H1 (cell line): ENCODE data around the gene SNAP29. TPM values are rescaled to one million over a fixed set of nuclear protein-coding genes. Genes with fewer than 3 reads are reported as not detected.

ENCODE experiments used
- CTCF ChIA-PET: fragments of 300-600 bp; sonication (Branson Sonifier 250); formaldehyde crosslinking; loops from one replicate; lab custom pipeline; 2021; ENCODE audit not compliant: partially characterized antibody; lab: Charles Lee
- POLR2A ChIA-PET: fragments of 300-600 bp; sonication (Branson Sonifier 250); formaldehyde crosslinking; loops from one replicate; lab custom pipeline; 2021; ENCODE audit warnings: inconsistent platforms; ENCODE audit not compliant: partially characterized antibody; lab: Charles Lee
- DNase-seq, 2 experiments: peaks; one replicate each; pipeline versions ENCODE4 v3.0.0 to v3.0.0-alpha.2; 2010 to 2022; ENCODE audit warnings: low spot score in 2 of 2, low read depth in 1 of 2, mixed read lengths in 1 of 2
- FAIRE-seq: peaks from 2 replicates; lab custom pipeline; 2011; peaks lifted over from hg19 to GRCh38; lab: Jason Lieb, UNC
- H2AFZ ChIP-seq: 2 replicates; pipeline ENCODE4 v1.8.1; 2012; ENCODE audit warnings: low read length, inconsistent platforms
- H2AK5ac ChIP-seq: 2 replicates; pipeline ENCODE4 v1.6.1; 2013; ENCODE audit warnings: low read depth, low read length
- H2BK120ac ChIP-seq: replicated peaks from 2 replicates; pipeline ENCODE3; 2013; ENCODE audit warnings: low read depth, low read length, inconsistent platforms
- H2BK12ac ChIP-seq: 2 replicates; pipeline ENCODE4 v1.6.1; 2013; ENCODE audit warnings: low read depth, low read length
- H2BK15ac ChIP-seq: 2 replicates; pipeline ENCODE4 v1.6.1; 2013; ENCODE audit warnings: low read length
- H2BK20ac ChIP-seq: 2 replicates; pipeline ENCODE4 v1.6.1; 2013; ENCODE audit warnings: low read length
- H2BK5ac ChIP-seq: 2 replicates; pipeline ENCODE4 v1.6.1; 2013; ENCODE audit warnings: low read depth, low read length
- H3K14ac ChIP-seq: 2 replicates; pipeline ENCODE4 v1.6.1; 2013; ENCODE audit warnings: inconsistent platforms; ENCODE audit not compliant: insufficient read length
- H3K18ac ChIP-seq: 2 replicates; pipeline ENCODE4 v1.6.1; 2013; ENCODE audit warnings: low read length; ENCODE audit errors: extremely low read depth
- H3K23ac ChIP-seq: 2 replicates; pipeline ENCODE4 v1.6.1; 2013; ENCODE audit warnings: inconsistent platforms; ENCODE audit not compliant: insufficient read length
- H3K23me2 ChIP-seq: 2 replicates; pipeline ENCODE4 v1.6.1; 2013; ENCODE audit warnings: low read depth, low read length
- H3K27ac ChIP-seq: 2 replicates; pipeline ENCODE4 v1.6.1; 2011; ENCODE audit warnings: low read depth, low read length, inconsistent platforms
- H3K27me3 ChIP-seq, 4 experiments: replicated peaks in 1 of 4; 1 replicate in 1 of 4; 2 replicates in 3 of 4; pipeline versions ENCODE4 v1.6.1 to v1.8.1; 2011 to 2013; ENCODE audit warnings: low read length in 3 of 4, mild to moderate bottlenecking in 3 of 4, inconsistent platforms in 2 of 4, mixed read lengths in 2 of 4, moderate library complexity in 1 of 4; ENCODE audit not compliant: control insufficient read depth in 3 of 4, insufficient read depth in 3 of 4; ENCODE audit errors: extremely low read depth in 1 of 4
- H3K36me3 ChIP-seq, 4 experiments: 2 replicates each; pipeline versions ENCODE4 v1.6.1 to v1.8.1; 2011 to 2013; ENCODE audit warnings: mild to moderate bottlenecking in 4 of 4, low read length in 3 of 4, moderate library complexity in 2 of 4, control low read depth in 1 of 4, inconsistent platforms in 1 of 4; ENCODE audit not compliant: insufficient read depth in 4 of 4, control insufficient read depth in 2 of 4
- H3K4ac ChIP-seq: replicated peaks from 2 replicates; pipeline ENCODE3; 2013; ENCODE audit warnings: low read length, low read depth, mixed read lengths, inconsistent platforms; ENCODE audit not compliant: insufficient read length
- H3K4me1 ChIP-seq, 4 experiments: replicated peaks in 1 of 4; 1 replicate in 1 of 4; 2 replicates in 3 of 4; pipeline versions ENCODE4 v1.6.1 to v1.8.1; 2011 to 2013; ENCODE audit warnings: low read length in 3 of 4, inconsistent platforms in 2 of 4, mixed read lengths in 1 of 4; ENCODE audit not compliant: insufficient read depth in 4 of 4, control insufficient read depth in 3 of 4
- H3K4me2 ChIP-seq, 2 experiments: 2 replicates each; pipeline versions ENCODE4 v1.6.1 to v1.8.1; 2011 to 2013; ENCODE audit warnings: low read depth in 2 of 2, low read length in 2 of 2, control low read depth in 1 of 2, inconsistent platforms in 1 of 2, mild to moderate bottlenecking in 1 of 2; ENCODE audit not compliant: insufficient read depth in 1 of 2
- H3K4me3 ChIP-seq, 4 experiments: fragments of 200-600, 300-600 bp in 1 of 4; sonication (generic), shearing (Covaris generic), sonication (Bioruptor Twin) in 1 of 4; 2 replicates each; pipeline versions ENCODE4 v1.5.1 to v1.8.1; 2011 to 2016; ENCODE audit warnings: low read length in 4 of 4, low read depth in 3 of 4, control low read depth in 2 of 4, inconsistent platforms in 2 of 4, mild to moderate bottlenecking in 2 of 4, mixed read lengths in 1 of 4, moderate library complexity in 1 of 4; ENCODE audit not compliant: insufficient read depth in 2 of 4; ENCODE audit errors: extremely low read depth in 1 of 4
- H3K56ac ChIP-seq: replicated peaks from 2 replicates; pipeline ENCODE3; 2013; ENCODE audit warnings: low read depth, mild to moderate bottlenecking, mixed read lengths, low read length, inconsistent platforms; ENCODE audit not compliant: insufficient read length
- H3K79me1 ChIP-seq: 2 replicates; pipeline ENCODE4 v1.6.1; 2013; ENCODE audit warnings: low read depth, low read length, control low read depth
- H3K79me2 ChIP-seq, 2 experiments: 2 replicates each; pipeline versions ENCODE4 v1.6.1 to v1.8.1; 2012 to 2013; ENCODE audit warnings: low read length in 2 of 2, mild to moderate bottlenecking in 2 of 2, inconsistent platforms in 1 of 2; ENCODE audit not compliant: insufficient read depth in 2 of 2, control insufficient read depth in 1 of 2
- H3K9ac ChIP-seq, 4 experiments: replicated peaks in 1 of 4; 1 replicate in 1 of 4; 2 replicates in 3 of 4; pipeline versions ENCODE4 v1.6.1 to v1.8.1; 2011 to 2013; ENCODE audit warnings: low read depth in 3 of 4, low read length in 3 of 4, control low read depth in 2 of 4, mild to moderate bottlenecking in 2 of 4, moderate library complexity in 2 of 4, inconsistent platforms in 1 of 4; ENCODE audit errors: extremely low read depth in 1 of 4
- H3K9me3 ChIP-seq, 2 experiments: 2 replicates each; pipeline versions ENCODE4 v1.6.1 to v1.8.1; 2012 to 2013; ENCODE audit warnings: mild to moderate bottlenecking in 2 of 2, moderate library complexity in 2 of 2, control low read depth in 1 of 2, inconsistent platforms in 1 of 2, low read depth in 1 of 2, low read length in 1 of 2, mixed read lengths in 1 of 2; ENCODE audit not compliant: insufficient read depth in 2 of 2
- H4K20me1 ChIP-seq, 2 experiments: replicated peaks in 1 of 2; 2 replicates each; pipeline versions ENCODE3 to v1.8.1; 2011 to 2013; ENCODE audit warnings: inconsistent platforms in 2 of 2, low read length in 2 of 2, mild to moderate bottlenecking in 1 of 2; ENCODE audit not compliant: insufficient read depth in 2 of 2, control insufficient read depth in 1 of 2
- H4K5ac ChIP-seq: 2 replicates; pipeline ENCODE4 v1.6.1; 2013; ENCODE audit warnings: low read length, low read depth, mixed read lengths, inconsistent platforms; ENCODE audit not compliant: insufficient read length
- H4K8ac ChIP-seq: 2 replicates; pipeline ENCODE4 v1.8.0; 2013; ENCODE audit warnings: mild to moderate bottlenecking, moderate library complexity, low read length, inconsistent platforms; ENCODE audit not compliant: insufficient read depth; ENCODE audit errors: extremely low read depth
- H4K91ac ChIP-seq: replicated peaks from 2 replicates; pipeline ENCODE3; 2013; ENCODE audit warnings: low read length, mixed read lengths, inconsistent platforms; ENCODE audit not compliant: insufficient read length
- BACH1 ChIP-seq: IDR thresholded peaks from 2 replicates; pipeline ENCODE4 v1.6.1; 2012; ENCODE audit warnings: low read length, improper control_type of control experiment
- CTBP2 ChIP-seq: IDR thresholded peaks from 2 replicates; pipeline ENCODE4 v1.7.0; 2011; ENCODE audit warnings: borderline replicate concordance, mild to moderate bottlenecking, moderate library complexity, mixed read lengths, low read length; ENCODE audit not compliant: insufficient read depth, insufficient read length
- HDAC6 ChIP-seq: IDR thresholded peaks from one replicate; pipeline ENCODE4 v1.7.1; 2012; ENCODE audit warnings: low read depth, mild to moderate bottlenecking, inconsistent platforms, low read length, moderate library complexity
- JUND ChIP-seq: IDR thresholded peaks from 2 replicates; pipeline ENCODE4 v1.6.1; 2011; ENCODE audit warnings: mild to moderate bottlenecking, improper control_type of control experiment, low read length
- KDM4A ChIP-seq: IDR thresholded peaks from one replicate; pipeline ENCODE4 v1.7.1; 2012; ENCODE audit warnings: low read depth, mild to moderate bottlenecking, moderate library complexity, low read length, inconsistent platforms; ENCODE audit not compliant: severe bottlenecking
- RAD21 ChIP-seq, 2 experiments: IDR thresholded peaks in 1 of 2; conservative IDR thresholded peaks in 1 of 2; 2 replicates each; pipeline ENCODE4 v1.6.1; 2011; ENCODE audit warnings: low read depth in 2 of 2, low read length in 2 of 2, improper control_type of control experiment in 1 of 2, inconsistent platforms in 1 of 2, mild to moderate bottlenecking in 1 of 2, moderate library complexity in 1 of 2
- RNF2 ChIP-seq: fragments of 200-900, 300-1000 bp; sonication (generic); IDR thresholded peaks from 2 replicates; pipeline ENCODE4 v1.7.1; 2016; ENCODE audit warnings: borderline replicate concordance, low read depth, mild to moderate bottlenecking, antibody characterized with exemption, low read length; ENCODE audit not compliant: poor library complexity, severe bottlenecking; ENCODE audit errors: missing control alignments
- RXRA ChIP-seq: IDR thresholded peaks from 2 replicates; pipeline ENCODE4 v1.6.1; 2011; ENCODE audit warnings: low read depth, mild to moderate bottlenecking, low read length, moderate library complexity; ENCODE audit not compliant: insufficient read depth
- SRF ChIP-seq: IDR thresholded peaks from 2 replicates; pipeline ENCODE4 v1.6.1; 2011; ENCODE audit warnings: mild to moderate bottlenecking, low read depth, low read length, moderate library complexity
- TAF7 ChIP-seq: optimal IDR thresholded peaks from 2 replicates; pipeline ENCODE3; 2011; ENCODE audit warnings: low read depth, mild to moderate bottlenecking, inconsistent platforms, low read length, moderate library complexity, borderline replicate concordance
- WGBS, 2 experiments: shearing (Covaris generic) in 1 of 2; methylation state at CpG; one replicate each; pipeline versions ENCODE4 v1.1.6 to v1.1.7; 2013 to 2015; ENCODE audit warnings: low lambda C conversion rate in 2 of 2, mixed read lengths in 2 of 2, inconsistent platforms in 1 of 2, low coverage in 1 of 2, missing lambda C conversion rate in 1 of 2; ENCODE audit not compliant: insufficient replicate concordance in 2 of 2, insufficient coverage in 1 of 2, insufficient read length in 1 of 2; ENCODE audit errors: extremely low coverage in 1 of 2, missing lambda C conversion rate in 1 of 2; 5-methylcytosine and 5-hydroxymethylcytosine counted together
- polyA plus RNA-seq, 7 experiments: library from polyadenylated mRNA; depleted of rRNA in 3 of 7; stranded (reverse) in 5 of 7; unstranded in 2 of 7; fragments of >200 nt in 5 of 7; fragments of 200-250 nt in 2 of 7; gene quantifications; 1 replicate in 5 of 7; 2 replicates in 1 of 7; 4 replicates in 1 of 7; pipeline versions ENCODE4 v1.2.1 to v1.2.3, GENCODE V29; 2011 to 2013; ENCODE audit warnings: missing spikeins in 2 of 7, mixed read lengths in 2 of 7
- total RNA-seq: library from RNA; stranded (reverse); fragmentation: NEBNext Ultra II Directional; extraction: Animal tissue kit (Norgen Biotek cat#: 25700); gene quantifications from 2 replicates; pipeline ENCODE4 v1.2.1, GENCODE V29; 2021

SNAP29 gene
- total and polyA plus RNA-seq, 2 of the 8 experiments (the other 6 are each of a cell fraction or from before 2014, with no cell fraction given): 11.8 to 15.0 TPM

DNA sequence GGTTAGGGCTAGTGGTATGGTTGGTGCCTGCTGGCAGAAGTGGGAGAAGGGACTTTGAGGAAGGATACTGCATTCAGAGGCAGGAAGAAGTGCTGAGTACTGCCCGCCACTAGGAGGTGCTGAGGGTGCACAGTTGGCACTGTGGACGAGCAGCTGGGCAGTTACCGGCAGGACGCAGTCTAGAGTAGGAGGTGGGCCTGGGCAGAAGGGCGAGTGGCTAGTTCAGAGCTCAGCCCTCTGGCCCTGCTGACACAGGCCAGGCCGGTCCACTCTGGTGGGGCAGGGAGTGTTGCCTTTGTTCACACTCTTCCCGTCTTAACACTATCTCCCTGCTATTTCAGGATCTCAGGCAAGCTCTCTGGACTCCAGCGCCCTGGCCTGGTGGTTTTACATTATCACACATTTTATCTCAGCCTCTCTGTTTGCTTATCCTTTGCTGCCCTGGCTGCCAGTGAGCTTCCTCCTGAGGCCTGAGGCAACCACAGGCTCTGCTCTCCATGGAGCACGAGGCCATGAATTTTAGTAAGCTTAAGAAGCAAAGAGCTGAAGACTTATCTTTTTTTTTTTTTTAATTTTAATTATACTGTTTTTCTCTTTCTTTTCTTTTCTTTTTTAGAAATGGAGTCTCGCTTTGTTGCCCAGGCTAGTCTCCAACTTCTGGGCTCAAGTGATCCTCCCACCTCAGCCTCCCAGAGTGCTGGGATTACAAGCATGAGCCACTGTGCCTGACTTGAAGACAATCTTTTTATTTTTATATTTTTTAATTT lies 26.9 kb downstream of the SNAP29 start:
- Histone ChIP-seq H4K8ac (peak overlapping the region; percentile 73; the same call in 1 of the 2 replicates), H3K9me3 (no peaks in the 10 kb centered on the region), H4K20me1 (no peaks in the 10 kb centered on the region), H3K79me1 (no peaks in the 10 kb centered on the region), H2AFZ (0 out of 2 replicates have a peak overlapping the region, but pooled peaks have one; percentile 78), H2AK5ac (no peak overlapping the region), H3K14ac (no peak overlapping the region), H3K4me1 (peaks cover 0 to 2% (median 0%) of the 10 kb centered on the region in 4 experiments; a peak in 1 of 7 replicates), H3K23me2 (no peaks in the 10 kb centered on the region), H3K27ac (no peak overlapping the region), H3K4me2 (peak overlapping the region in 1 of 2 experiments; percentile 49; a peak in 1 of 4 replicates), H4K5ac (no peak overlapping the region), H3K4me3 (no peak overlapping the region), H3K79me2 (no peaks in the 10 kb centered on the region), H2BK5ac (no peak overlapping the region), H2BK15ac (no peak overlapping the region), H3K56ac (no peak overlapping the region), H3K18ac (peak overlapping the region; percentile 42; the same call in 1 of the 2 replicates), H3K36me3 (peaks cover 2 to 8% (median 4%) of the 10 kb centered on the region in 4 experiments; a peak in 5 of 8 replicates), H4K91ac (no peak overlapping the region), H2BK120ac (no peak overlapping the region), H3K23ac (no peak overlapping the region), H3K4ac (no peak overlapping the region), H2BK20ac (no peak overlapping the region), H2BK12ac (no peak overlapping the region), H3K27me3 (no peaks in the 10 kb centered on the region), H3K9ac (no peak overlapping the region)
- DNase-seq: peak; percentile 69 to 90
- 43% methylated on average over 10 of the region's 10 CpGs; no CpG with 5 or more reads in 1 of the 2 experiments for WGBS, 2 experiments
- CTCF ChIA-PET: interaction anchor here (0.6 to 3.3 kb wide), 57 partner anchors 9 to 217 kb away, joined by 3 to 22 read pairs (median 4); partner anchors contain the start of genes AIFM3, LRRC74B and LZTR1
- POLR2A ChIA-PET: interaction anchor here (0.8 to 1.0 kb wide), 2 partner anchors 29 to 115 kb away, joined by 3 to 4 read pairs; no protein-coding TSS in a partner anchor
- FAIRE-seq: peak; percentile 65
- no peak for TF ChIP-seq RXRA
- no peak for TF ChIP-seq TAF7
- TF ChIP-seq CTBP2: no peak
- no peak for TF ChIP-seq JUND
- no peak; the same call in 1 of the 2 replicates for TF ChIP-seq BACH1
- TF ChIP-seq KDM4A: no peak
- no peak for TF ChIP-seq HDAC6
- peak; percentile 95 for TF ChIP-seq RAD21 (IDR thresholded peaks at IDR 0.05 in 1 of 2, conservative IDR thresholded peaks at IDR 0.05 in 1 of 2; ENCODE audit: low read depth in 2 of 2, low read length in 2 of 2)
- no peak for TF ChIP-seq SRF
- no peak for TF ChIP-seq RNF2
